HL-60 (cell line): ENCODE measurements around the gene L3MBTL4.

Experiments
- POLR2AphosphoS5 ChIP-seq: IDR thresholded peaks from 2 replicates; pipeline ENCODE4 v1.6.1; 2012; ENCODE audit warnings: low read depth
- REST ChIP-seq: IDR thresholded peaks from 2 replicates; pipeline ENCODE4 v1.6.1; 2012; ENCODE audit warnings: low read depth; ENCODE audit not compliant: insufficient replicate concordance
- TF ChIP-seq, protein P1 (sequence below): IDR thresholded peaks from one replicate; pipeline ENCODE4 v1.5.1; 2011; ENCODE audit warnings: low read length, control low read depth, inconsistent platforms; ENCODE audit not compliant: insufficient read depth

GRCh38 chr18:6203791-6204190 lies 210.9 kb downstream of the L3MBTL4 start:
- TF ChIP-seq, protein P1, sequence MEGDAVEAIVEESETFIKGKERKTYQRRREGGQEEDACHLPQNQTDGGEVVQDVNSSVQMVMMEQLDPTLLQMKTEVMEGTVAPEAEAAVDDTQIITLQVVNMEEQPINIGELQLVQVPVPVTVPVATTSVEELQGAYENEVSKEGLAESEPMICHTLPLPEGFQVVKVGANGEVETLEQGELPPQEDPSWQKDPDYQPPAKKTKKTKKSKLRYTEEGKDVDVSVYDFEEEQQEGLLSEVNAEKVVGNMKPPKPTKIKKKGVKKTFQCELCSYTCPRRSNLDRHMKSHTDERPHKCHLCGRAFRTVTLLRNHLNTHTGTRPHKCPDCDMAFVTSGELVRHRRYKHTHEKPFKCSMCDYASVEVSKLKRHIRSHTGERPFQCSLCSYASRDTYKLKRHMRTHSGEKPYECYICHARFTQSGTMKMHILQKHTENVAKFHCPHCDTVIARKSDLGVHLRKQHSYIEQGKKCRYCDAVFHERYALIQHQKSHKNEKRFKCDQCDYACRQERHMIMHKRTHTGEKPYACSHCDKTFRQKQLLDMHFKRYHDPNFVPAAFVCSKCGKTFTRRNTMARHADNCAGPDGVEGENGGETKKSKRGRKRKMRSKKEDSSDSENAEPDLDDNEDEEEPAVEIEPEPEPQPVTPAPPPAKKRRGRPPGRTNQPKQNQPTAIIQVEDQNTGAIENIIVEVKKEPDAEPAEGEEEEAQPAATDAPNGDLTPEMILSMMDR: no peak
- no peak for TF ChIP-seq REST
- no peak for TF ChIP-seq POLR2AphosphoS5
